HepG2 (cell line): Measurements from ENCODE around the gene FOXA3. TPM values are rescaled to one million over a fixed set of nuclear protein-coding genes. Genes with fewer than 3 reads are reported as not detected.
A peak's percentile ranks its signal among the peaks of the same experiment; 100 is the strongest.

Experiments
- HNRNPLL ChIP-seq: fragments of 200-400 bp; formaldehyde crosslinking; IDR thresholded peaks from 2 replicates; pipeline ENCODE4 v1.6.1; 2017; ENCODE audit warnings: mild to moderate bottlenecking, low read depth, low read length; ENCODE audit not compliant: poor library complexity, severe bottlenecking
- KDM1A ChIP-seq: IDR thresholded peaks from 2 replicates; pipeline ENCODE4 v1.6.1; 2016; ENCODE audit warnings: missing compliant biosample characterization
- KDM5B ChIP-seq: sonication (generic); formaldehyde crosslinking; IDR thresholded peaks from 2 replicates; pipeline ENCODE4 v1.4.0; 2020; ENCODE audit warnings: missing genetic modification reagents, mild to moderate bottlenecking, borderline replicate concordance
- MAFF ChIP-seq: IDR thresholded peaks from 2 replicates; pipeline ENCODE4 v1.6.1; 2011; ENCODE audit warnings: low read depth, low read length, improper control_type of control experiment
- PHF21A ChIP-seq: sonication (generic); formaldehyde crosslinking; IDR thresholded peaks from 2 replicates; pipeline ENCODE4 v1.5.0; 2020; ENCODE audit warnings: mild to moderate bottlenecking, missing genetic modification reagents
- SP140L ChIP-seq: sonication (generic); formaldehyde crosslinking; IDR thresholded peaks from 2 replicates; pipeline ENCODE4 v1.4.0; 2020; ENCODE audit warnings: missing genetic modification reagents, borderline replicate concordance
- TEAD2 ChIP-seq: sonication (generic); formaldehyde crosslinking; IDR thresholded peaks from 2 replicates; pipeline ENCODE4 v1.9.0; 2021; ENCODE audit warnings: missing genetic modification reagents
- ZFY ChIP-seq: sonication (generic); formaldehyde crosslinking; IDR thresholded peaks from 2 replicates; pipeline ENCODE4 v1.4.0; 2020; ENCODE audit warnings: missing genetic modification reagents
- ZMAT3 ChIP-seq: sonication (generic); formaldehyde crosslinking; conservative IDR thresholded peaks from 2 replicates; pipeline ENCODE4 v1.7.0; 2021; ENCODE audit warnings: missing genetic modification reagents
- ZNF563 ChIP-seq: sonication (generic); formaldehyde crosslinking; IDR thresholded peaks from 2 replicates; pipeline ENCODE4 v1.8.0; 2022; ENCODE audit warnings: mild to moderate bottlenecking, moderate library complexity, missing genetic modification reagents
- polyA plus RNA-seq, 8 experiments: library from polyadenylated mRNA; depleted of rRNA in 3 of 8; stranded (reverse) in 7 of 8; unstranded in 1 of 8; fragments of >200 nt; fragmentation: Illumina TruSeq in 4 of 8; extraction: Trizol in 4 of 8; gene quantifications; 2 replicates each; pipeline versions ENCODE4 v1.2.1 to v1.2.3, GENCODE V29; 2011 to 2016; ENCODE audit warnings: low read depth in 4 of 8, missing spikeins in 1 of 8, mixed read lengths in 1 of 8; ENCODE audit not compliant: insufficient read depth in 1 of 8
- total RNA-seq, 5 experiments: library from RNA; depleted of rRNA; stranded (reverse); fragments of >200 nt; fragmentation: Illumina TruSeq; extraction: Trizol; gene quantifications; 2 replicates each; pipeline ENCODE4 v1.2.3, GENCODE V29; 2016; ENCODE audit warnings: low read depth in 1 of 5
- TF ChIP-seq, protein P1 (sequence below): sonication (generic); formaldehyde crosslinking; IDR thresholded peaks from 2 replicates; pipeline ENCODE4 v1.8.0; 2022; ENCODE audit warnings: missing genetic modification reagents, mild to moderate bottlenecking, moderate library complexity, borderline replicate concordance
- TF ChIP-seq, protein P2 (sequence below): IDR thresholded peaks from 2 replicates; pipeline ENCODE4 v1.6.1; 2016; ENCODE audit warnings: mild to moderate bottlenecking, missing biosample characterization, missing genetic modification reagents
- TF ChIP-seq, protein P3 (sequence below): sonication (generic); formaldehyde crosslinking; IDR thresholded peaks from 2 replicates; pipeline ENCODE4 v1.5.1; 2020; ENCODE audit warnings: mild to moderate bottlenecking, missing genetic modification reagents, moderate library complexity

The FOXA3 gene
- total and polyA plus RNA-seq, 2 of the 13 experiments (the other 11 are each of a cell fraction or from before 2014, with no cell fraction given), result 29.8 to 47.6 TPM

DNA sequence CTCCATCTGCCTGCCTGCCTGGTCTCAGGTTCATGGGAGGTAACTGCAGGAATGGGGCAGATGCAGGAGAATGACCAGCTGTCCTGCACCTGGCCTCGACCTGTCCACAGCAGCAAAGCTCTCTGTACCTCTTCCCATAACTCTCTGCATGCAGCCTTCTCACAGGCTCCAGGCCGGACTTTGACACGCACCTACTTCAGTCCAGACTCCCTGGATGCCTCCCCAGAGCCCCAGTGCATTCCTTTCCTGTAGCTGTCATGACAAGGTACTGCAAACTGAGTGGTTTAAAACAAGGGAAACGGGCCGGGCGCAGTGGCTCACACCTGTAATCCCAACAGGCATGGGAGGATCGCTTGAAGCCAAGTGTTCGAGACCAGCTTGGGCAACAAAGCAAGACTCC, 47.2 kb downstream of the FOXA3 start (continued):
- TF ChIP-seq, protein P1, sequence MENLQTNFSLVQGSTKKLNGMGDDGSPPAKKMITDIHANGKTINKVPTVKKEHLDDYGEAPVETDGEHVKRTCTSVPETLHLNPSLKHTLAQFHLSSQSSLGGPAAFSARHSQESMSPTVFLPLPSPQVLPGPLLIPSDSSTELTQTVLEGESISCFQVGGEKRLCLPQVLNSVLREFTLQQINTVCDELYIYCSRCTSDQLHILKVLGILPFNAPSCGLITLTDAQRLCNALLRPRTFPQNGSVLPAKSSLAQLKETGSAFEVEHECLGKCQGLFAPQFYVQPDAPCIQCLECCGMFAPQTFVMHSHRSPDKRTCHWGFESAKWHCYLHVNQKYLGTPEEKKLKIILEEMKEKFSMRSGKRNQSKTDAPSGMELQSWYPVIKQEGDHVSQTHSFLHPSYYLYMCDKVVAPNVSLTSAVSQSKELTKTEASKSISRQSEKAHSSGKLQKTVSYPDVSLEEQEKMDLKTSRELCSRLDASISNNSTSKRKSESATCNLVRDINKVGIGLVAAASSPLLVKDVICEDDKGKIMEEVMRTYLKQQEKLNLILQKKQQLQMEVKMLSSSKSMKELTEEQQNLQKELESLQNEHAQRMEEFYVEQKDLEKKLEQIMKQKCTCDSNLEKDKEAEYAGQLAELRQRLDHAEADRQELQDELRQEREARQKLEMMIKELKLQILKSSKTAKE (CRISPR knock-in tag), result no peak
- TF ChIP-seq MAFF (no peak), TEAD2 (CRISPR knock-in tag) (no peak), HNRNPLL (no peak), KDM1A (CRISPR knock-in tag) (no peak), ZFY (CRISPR knock-in tag) (no peak), ZMAT3 (CRISPR knock-in tag) (no peak), SP140L (no peak), ZNF563 (no peak), PHF21A (CRISPR knock-in tag) (no peak; the same call in 1 of the 2 replicates), KDM5B (peak; percentile 43; the same call in 1 of the 2 replicates)
- TF ChIP-seq, protein P2, sequence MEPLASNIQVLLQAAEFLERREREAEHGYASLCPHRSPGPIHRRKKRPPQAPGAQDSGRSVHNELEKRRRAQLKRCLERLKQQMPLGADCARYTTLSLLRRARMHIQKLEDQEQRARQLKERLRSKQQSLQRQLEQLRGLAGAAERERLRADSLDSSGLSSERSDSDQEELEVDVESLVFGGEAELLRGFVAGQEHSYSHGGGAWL (CRISPR knock-in tag), result no peak
- TF ChIP-seq, protein P3, sequence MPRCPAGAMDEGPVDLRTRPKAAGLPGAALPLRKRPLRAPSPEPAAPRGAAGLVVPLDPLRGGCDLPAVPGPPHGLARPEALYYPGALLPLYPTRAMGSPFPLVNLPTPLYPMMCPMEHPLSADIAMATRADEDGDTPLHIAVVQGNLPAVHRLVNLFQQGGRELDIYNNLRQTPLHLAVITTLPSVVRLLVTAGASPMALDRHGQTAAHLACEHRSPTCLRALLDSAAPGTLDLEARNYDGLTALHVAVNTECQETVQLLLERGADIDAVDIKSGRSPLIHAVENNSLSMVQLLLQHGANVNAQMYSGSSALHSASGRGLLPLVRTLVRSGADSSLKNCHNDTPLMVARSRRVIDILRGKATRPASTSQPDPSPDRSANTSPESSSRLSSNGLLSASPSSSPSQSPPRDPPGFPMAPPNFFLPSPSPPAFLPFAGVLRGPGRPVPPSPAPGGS, result no peak
